Measurements from ENCODE around the gene CDX2.
"Not testable (repeated sequence)": the region's sequence is repeated elsewhere in the genome, so short reads cannot be mapped to it uniquely, and the experiment has no call there.

Gene CDX2

GRCh38 chr13:27969082-27969865 is at the start of gene CDX2:
CDX2 (minus strand) TSS chr13:27969315; CDS start chr13:27969006, 309 bp downstream.
- Histone ChIP-seq H3K27me3 (ENCODE audit: control insufficient read depth in 2 of 2, insufficient read depth in 2 of 2, low read length in 2 of 2) (peaks cover 17 to 21% of the 10 kb centered on the region in 2 donors), H3K9ac (ENCODE audit: low read depth in 1 of 2, low read length in 2 of 2) (peak within 1 kb of the TSS; percentile 94 to 97), H3K9me3 (ENCODE audit: control insufficient read depth in 2 of 2, low read length in 2 of 2) (no peaks in the 10 kb centered on the region), H3K4me1 (ENCODE audit: control insufficient read depth in 2 of 2, insufficient read depth in 2 of 2, low read length in 2 of 2) (peaks cover 25 to 50% of the 10 kb centered on the region in 2 donors), H3K4me3 (ENCODE audit: low read length in 2 of 2) (peak within 1 kb of the TSS; percentile 80 to 89), H3K36me3 (ENCODE audit: control insufficient read depth in 2 of 2, insufficient read depth in 2 of 2, low read length in 2 of 2) (peaks cover 6 to 11% of the 10 kb centered on the region in 2 donors), H3K27ac (ENCODE audit: low read depth in 2 of 2, low read length in 2 of 2) (peak within 1 kb of the TSS; percentile 96 to 100)

DNA sequence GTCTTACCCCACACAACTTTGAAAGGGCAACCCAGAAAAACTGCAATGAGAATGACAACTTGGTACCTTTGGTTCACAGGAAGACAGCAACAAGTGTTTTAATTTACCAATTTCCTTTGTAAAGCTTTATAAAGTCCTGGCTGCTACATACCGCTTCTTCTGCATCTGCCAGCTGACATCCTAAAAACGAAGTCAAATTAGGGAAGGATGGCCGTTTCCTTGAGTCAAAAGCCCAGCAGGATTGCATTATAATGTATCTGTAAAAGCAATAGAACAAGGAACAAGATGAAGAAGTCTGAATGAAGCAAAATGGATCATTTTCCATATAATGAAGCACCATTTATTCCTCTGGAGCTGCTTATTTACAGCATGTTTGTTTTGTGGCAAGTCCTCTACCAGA is 45.2 kb upstream of the CDX2 start:
- Histone ChIP-seq H3K9ac (ENCODE audit: low read depth in 1 of 2, low read length in 2 of 2) (no peak overlapping the region), H3K27me3 (ENCODE audit: control insufficient read depth in 2 of 2, insufficient read depth in 2 of 2, low read length in 2 of 2) (peaks cover 0 to 2% of the 10 kb centered on the region in 2 donors), H3K36me3 (ENCODE audit: control insufficient read depth in 2 of 2, insufficient read depth in 2 of 2, low read length in 2 of 2) (no peaks in the 10 kb centered on the region), H3K9me3 (ENCODE audit: control insufficient read depth in 2 of 2, low read length in 2 of 2) (no peaks in the 10 kb centered on the region), H3K4me3 (ENCODE audit: low read length in 2 of 2) (no peak overlapping the region), H3K4me1 (ENCODE audit: control insufficient read depth in 2 of 2, insufficient read depth in 2 of 2, low read length in 2 of 2) (no peaks in the 10 kb centered on the region), H3K27ac (ENCODE audit: low read depth in 2 of 2, low read length in 2 of 2) (no peak overlapping the region)

- no peaks in the 10 kb centered on the region for H3K36me3 ChIP-seq (ENCODE audit: control insufficient read depth in 2 of 2, insufficient read depth in 2 of 2, low read length in 2 of 2)
- H3K27ac ChIP-seq (ENCODE audit: low read depth in 2 of 2, low read length in 2 of 2), result no peak overlapping the region
- peaks cover 0 to 2% of the 10 kb centered on the region in 2 donors for H3K27me3 ChIP-seq (ENCODE audit: control insufficient read depth in 2 of 2, insufficient read depth in 2 of 2, low read length in 2 of 2)
Measured at GRCh38 chr13:28013482-28013881, 44.4 kb upstream of the CDX2 start.

DNA sequence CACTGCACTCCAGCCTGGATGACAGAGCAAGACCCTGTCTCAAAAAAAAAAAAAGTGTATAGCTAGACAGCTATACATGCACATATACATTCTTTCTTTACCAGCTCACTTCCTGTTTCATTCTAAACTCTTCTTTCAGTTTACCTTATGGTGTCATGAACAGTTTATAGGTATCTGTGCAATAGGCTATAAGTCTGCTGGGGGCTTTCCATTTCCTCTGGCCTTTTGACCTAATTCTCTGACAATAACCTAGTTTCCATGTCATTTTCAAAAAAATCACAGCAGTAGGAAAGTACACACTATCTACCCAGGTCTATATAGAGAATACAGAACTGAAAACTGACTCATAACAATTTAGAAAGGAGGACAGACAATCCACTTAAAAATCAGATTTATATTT is 43.8 kb upstream of the CDX2 start:
- no peaks in the 10 kb centered on the region for H3K9me3 ChIP-seq (ENCODE audit: control insufficient read depth in 2 of 2, low read length in 2 of 2)
- no peaks in the 10 kb centered on the region for H3K4me1 ChIP-seq (ENCODE audit: control insufficient read depth in 2 of 2, insufficient read depth in 2 of 2, low read length in 2 of 2)
- no peaks in the 10 kb centered on the region for H3K36me3 ChIP-seq (ENCODE audit: control insufficient read depth in 2 of 2, insufficient read depth in 2 of 2, low read length in 2 of 2)
- no peak overlapping the region for H3K27ac ChIP-seq (ENCODE audit: low read depth in 2 of 2, low read length in 2 of 2)
- H3K9ac ChIP-seq (ENCODE audit: low read depth in 1 of 2, low read length in 2 of 2), result no peak overlapping the region
- H3K27me3 ChIP-seq (ENCODE audit: control insufficient read depth in 2 of 2, insufficient read depth in 2 of 2, low read length in 2 of 2), result peaks cover 0 to 2% of the 10 kb centered on the region in 2 donors
- H3K4me3 ChIP-seq (ENCODE audit: low read length in 2 of 2), result no peak overlapping the region

More at GRCh38 chr13:28013482-28013881, 44.4 kb upstream of the CDX2 start:
- no peaks in the 10 kb centered on the region for H3K4me1 ChIP-seq (ENCODE audit: control insufficient read depth in 2 of 2, insufficient read depth in 2 of 2, low read length in 2 of 2)
- no peak overlapping the region for H3K9ac ChIP-seq (ENCODE audit: low read depth in 1 of 2, low read length in 2 of 2)
- no peak overlapping the region for H3K4me3 ChIP-seq (ENCODE audit: low read length in 2 of 2)
- no peaks in the 10 kb centered on the region for H3K9me3 ChIP-seq (ENCODE audit: control insufficient read depth in 2 of 2, low read length in 2 of 2)

DNA sequence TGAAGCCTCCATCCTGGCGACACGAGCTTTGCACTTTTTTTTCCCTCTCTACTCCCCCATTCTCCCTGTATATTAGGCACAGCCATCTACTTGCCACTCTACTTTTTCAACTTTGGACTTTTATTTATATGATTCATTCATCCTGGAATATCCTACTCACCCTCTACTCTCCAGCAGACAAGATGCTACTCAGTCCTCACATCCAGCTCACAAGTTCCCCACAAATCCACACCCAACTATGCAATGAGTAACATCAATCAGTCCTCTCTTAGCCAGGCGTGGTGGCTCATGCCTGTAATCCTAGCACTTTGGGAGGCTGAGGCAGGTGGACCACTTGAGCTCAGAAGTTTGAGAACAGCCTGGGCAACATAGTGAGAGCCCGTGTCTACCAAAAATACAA is 43.3 kb upstream of the CDX2 start:
- Histone ChIP-seq H3K27me3 (ENCODE audit: control insufficient read depth in 2 of 2, insufficient read depth in 2 of 2, low read length in 2 of 2) (peaks cover 0 to 2% of the 10 kb centered on the region in 2 donors), H3K9me3 (ENCODE audit: control insufficient read depth in 2 of 2, low read length in 2 of 2) (no peaks in the 10 kb centered on the region), H3K4me3 (ENCODE audit: low read length in 2 of 2) (no peak overlapping the region), H3K27ac (ENCODE audit: low read depth in 2 of 2, low read length in 2 of 2) (no peak overlapping the region), H3K4me1 (ENCODE audit: control insufficient read depth in 2 of 2, insufficient read depth in 2 of 2, low read length in 2 of 2) (no peaks in the 10 kb centered on the region), H3K9ac (ENCODE audit: low read depth in 1 of 2, low read length in 2 of 2) (no peak overlapping the region), H3K36me3 (ENCODE audit: control insufficient read depth in 2 of 2, insufficient read depth in 2 of 2, low read length in 2 of 2) (no peaks in the 10 kb centered on the region)

- H3K4me1 ChIP-seq (ENCODE audit: control insufficient read depth in 2 of 2, insufficient read depth in 2 of 2, low read length in 2 of 2), result no peaks in the 10 kb centered on the region
- no peak overlapping the region for H3K9ac ChIP-seq (ENCODE audit: low read depth in 1 of 2, low read length in 2 of 2)
- H3K36me3 ChIP-seq (ENCODE audit: control insufficient read depth in 2 of 2, insufficient read depth in 2 of 2, low read length in 2 of 2), result no peaks in the 10 kb centered on the region
- H3K9me3 ChIP-seq (ENCODE audit: control insufficient read depth in 2 of 2, low read length in 2 of 2), result no peaks in the 10 kb centered on the region
- H3K4me3 ChIP-seq (ENCODE audit: low read length in 2 of 2), result no peak overlapping the region
- H3K27me3 ChIP-seq (ENCODE audit: control insufficient read depth in 2 of 2, insufficient read depth in 2 of 2, low read length in 2 of 2), result peaks cover 0 to 2% of the 10 kb centered on the region in 2 donors
- no peak overlapping the region for H3K27ac ChIP-seq (ENCODE audit: low read depth in 2 of 2, low read length in 2 of 2)
Measured at GRCh38 chr13:28010046-28010445, 40.9 kb upstream of the CDX2 start.

- H3K9ac ChIP-seq (ENCODE audit: low read depth in 1 of 2, low read length in 2 of 2); H3K27ac ChIP-seq (ENCODE audit: low read depth in 2 of 2, low read length in 2 of 2); H3K36me3 ChIP-seq (ENCODE audit: control insufficient read depth in 2 of 2, insufficient read depth in 2 of 2, low read length in 2 of 2); H3K4me1 ChIP-seq (ENCODE audit: control insufficient read depth in 2 of 2, insufficient read depth in 2 of 2, low read length in 2 of 2); H3K9me3 ChIP-seq (ENCODE audit: control insufficient read depth in 2 of 2, low read length in 2 of 2); H3K4me3 ChIP-seq (ENCODE audit: low read length in 2 of 2); H3K27me3 ChIP-seq (ENCODE audit: control insufficient read depth in 2 of 2, insufficient read depth in 2 of 2, low read length in 2 of 2): not testable (repeated sequence)
Measured at GRCh38 chr13:28005016-28005415, 35.9 kb upstream of the CDX2 start.

DNA sequence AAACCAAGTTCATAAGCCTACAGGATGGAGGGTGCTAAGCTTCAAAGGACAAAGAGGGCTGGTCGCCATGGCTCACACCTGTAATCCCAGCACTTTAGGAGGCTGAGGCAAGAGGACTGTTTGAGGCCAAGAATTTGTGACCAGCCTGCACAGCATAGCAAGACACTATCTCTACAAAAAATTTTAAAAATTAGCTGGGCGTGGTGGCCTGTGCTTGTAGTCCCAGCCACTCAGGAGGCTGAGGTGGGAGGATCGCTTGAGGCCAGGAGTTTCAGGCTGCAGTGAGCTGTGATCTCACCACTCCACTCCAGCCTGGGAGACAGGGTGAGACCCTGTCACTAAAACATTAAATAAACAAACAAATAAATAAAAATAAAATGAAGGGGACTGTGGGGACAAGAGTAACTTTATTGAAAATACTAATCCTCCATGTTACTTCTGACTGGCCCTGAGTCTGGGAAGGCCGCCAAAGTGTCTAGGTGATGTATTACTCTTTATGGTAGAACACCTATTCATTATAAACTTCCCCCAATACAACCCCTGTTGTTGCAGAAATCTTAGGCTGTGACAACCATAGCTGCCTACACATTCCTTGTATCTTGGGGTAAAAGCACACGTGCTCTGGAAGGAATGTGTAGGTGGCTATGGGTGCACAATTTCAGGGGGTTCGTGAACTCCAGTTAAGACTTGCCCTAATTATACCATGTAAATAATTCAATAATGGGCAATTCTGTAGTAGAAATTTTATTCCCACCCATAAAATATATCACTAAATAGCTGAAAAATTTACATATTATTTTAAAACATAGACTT is 34.0 kb upstream of the CDX2 start:
- Histone ChIP-seq H3K4me3 (ENCODE audit: low read length in 2 of 2) (no peak overlapping the region), H3K9me3 (ENCODE audit: control insufficient read depth in 2 of 2, low read length in 2 of 2) (no peaks in the 10 kb centered on the region), H3K36me3 (ENCODE audit: control insufficient read depth in 2 of 2, insufficient read depth in 2 of 2, low read length in 2 of 2) (no peaks in the 10 kb centered on the region), H3K9ac (ENCODE audit: low read depth in 1 of 2, low read length in 2 of 2) (no peak overlapping the region), H3K27me3 (ENCODE audit: control insufficient read depth in 2 of 2, insufficient read depth in 2 of 2, low read length in 2 of 2) (no peaks in the 10 kb centered on the region), H3K27ac (ENCODE audit: low read depth in 2 of 2, low read length in 2 of 2) (no peak overlapping the region), H3K4me1 (ENCODE audit: control insufficient read depth in 2 of 2, insufficient read depth in 2 of 2, low read length in 2 of 2) (no peaks in the 10 kb centered on the region)

GRCh38 chr13:28001837-28002473 is 32.8 kb upstream of the CDX2 start:
- H3K27me3 ChIP-seq (ENCODE audit: control insufficient read depth in 2 of 2, insufficient read depth in 2 of 2, low read length in 2 of 2), result no peaks in the 10 kb centered on the region

DNA sequence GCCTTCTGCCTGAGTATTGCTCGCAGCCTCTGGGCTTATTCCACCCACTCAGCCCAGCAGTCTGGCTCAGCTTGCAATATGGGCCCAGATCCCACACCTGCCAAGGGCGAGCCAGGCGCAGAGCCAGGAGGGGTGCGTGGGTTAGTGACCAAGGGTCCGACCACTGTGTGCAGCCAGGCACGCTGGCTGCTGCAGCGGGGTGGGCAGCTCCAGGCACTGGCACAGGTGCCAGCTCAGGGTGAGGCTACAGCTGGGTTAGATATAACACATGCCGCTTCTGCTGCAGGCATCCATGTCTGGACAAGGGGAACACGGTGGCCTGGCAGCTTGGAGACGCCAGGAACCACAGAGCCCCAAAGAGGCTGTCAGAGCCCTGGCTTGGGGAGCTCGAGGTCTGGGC is 31.9 kb upstream of the CDX2 start:
- no peak overlapping the region for H3K27ac ChIP-seq (ENCODE audit: low read depth in 2 of 2, low read length in 2 of 2)
- no peaks in the 10 kb centered on the region for H3K36me3 ChIP-seq (ENCODE audit: control insufficient read depth in 2 of 2, insufficient read depth in 2 of 2, low read length in 2 of 2)
- no peaks in the 10 kb centered on the region for H3K27me3 ChIP-seq (ENCODE audit: control insufficient read depth in 2 of 2, insufficient read depth in 2 of 2, low read length in 2 of 2)
- no peak overlapping the region for H3K4me3 ChIP-seq (ENCODE audit: low read length in 2 of 2)
- no peak overlapping the region for H3K9ac ChIP-seq (ENCODE audit: low read depth in 1 of 2, low read length in 2 of 2)
- H3K9me3 ChIP-seq (ENCODE audit: control insufficient read depth in 2 of 2, low read length in 2 of 2), result no peaks in the 10 kb centered on the region
- no peaks in the 10 kb centered on the region for H3K4me1 ChIP-seq (ENCODE audit: control insufficient read depth in 2 of 2, insufficient read depth in 2 of 2, low read length in 2 of 2)

More at GRCh38 chr13:28001837-28002473, 32.8 kb upstream of the CDX2 start:
- H3K27ac ChIP-seq (ENCODE audit: low read depth in 2 of 2, low read length in 2 of 2), result no peak overlapping the region
- H3K4me3 ChIP-seq (ENCODE audit: low read length in 2 of 2), result no peak overlapping the region
- H3K9ac ChIP-seq (ENCODE audit: low read depth in 1 of 2, low read length in 2 of 2), result no peak overlapping the region
- H3K4me1 ChIP-seq (ENCODE audit: control insufficient read depth in 2 of 2, insufficient read depth in 2 of 2, low read length in 2 of 2), result no peaks in the 10 kb centered on the region
- no peaks in the 10 kb centered on the region for H3K9me3 ChIP-seq (ENCODE audit: control insufficient read depth in 2 of 2, low read length in 2 of 2)
- H3K36me3 ChIP-seq (ENCODE audit: control insufficient read depth in 2 of 2, insufficient read depth in 2 of 2, low read length in 2 of 2), result no peaks in the 10 kb centered on the region
